ENCODE results near the gene SENP5. TPM values are rescaled to one million over a fixed set of nuclear protein-coding genes. Genes with fewer than 3 reads are reported as not detected.
"Not testable (repeated sequence)": the region's sequence is repeated elsewhere in the genome, so short reads cannot be mapped to it uniquely, and the experiment has no call there.

The SENP5 gene
- total RNA-seq, 1 experiment from 2014 or later, result 27.6 TPM

DNA sequence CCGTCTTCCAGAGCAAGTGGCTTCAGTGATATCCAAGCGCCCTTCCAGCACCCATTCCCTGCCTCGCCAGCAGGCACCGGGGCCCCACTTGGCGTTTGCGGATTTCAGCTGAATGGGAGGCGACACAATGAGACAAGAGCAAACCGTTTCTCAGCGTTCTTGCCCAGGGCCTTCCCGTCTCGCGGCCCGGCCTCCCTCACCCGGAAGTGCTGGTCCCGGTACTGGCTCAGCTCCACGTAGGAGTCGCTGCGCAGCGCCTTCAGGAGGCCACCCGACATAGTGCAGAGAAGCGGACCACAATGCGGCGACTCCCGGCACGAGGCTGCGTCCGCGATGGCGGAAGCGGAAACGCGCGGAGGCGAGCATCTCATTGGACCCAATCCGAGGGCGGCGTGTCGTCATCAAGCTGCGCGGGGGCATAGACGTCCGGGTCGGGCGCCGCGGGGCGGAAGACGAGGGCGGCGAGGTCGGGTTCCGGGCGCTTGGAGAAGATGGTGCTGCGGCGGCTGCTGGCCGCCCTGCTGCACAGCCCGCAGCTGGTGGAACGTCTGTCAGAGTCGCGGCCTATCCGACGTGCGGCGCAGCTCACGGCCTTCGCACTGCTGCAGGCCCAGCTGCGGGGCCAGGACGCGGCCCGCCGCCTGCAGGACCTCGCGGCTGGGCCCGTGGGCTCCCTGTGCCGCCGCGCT is 74.7 kb downstream of the SENP5 start, which contains the start of gene NCBP2 (continued):
- TF ChIP-seq, protein P1, sequence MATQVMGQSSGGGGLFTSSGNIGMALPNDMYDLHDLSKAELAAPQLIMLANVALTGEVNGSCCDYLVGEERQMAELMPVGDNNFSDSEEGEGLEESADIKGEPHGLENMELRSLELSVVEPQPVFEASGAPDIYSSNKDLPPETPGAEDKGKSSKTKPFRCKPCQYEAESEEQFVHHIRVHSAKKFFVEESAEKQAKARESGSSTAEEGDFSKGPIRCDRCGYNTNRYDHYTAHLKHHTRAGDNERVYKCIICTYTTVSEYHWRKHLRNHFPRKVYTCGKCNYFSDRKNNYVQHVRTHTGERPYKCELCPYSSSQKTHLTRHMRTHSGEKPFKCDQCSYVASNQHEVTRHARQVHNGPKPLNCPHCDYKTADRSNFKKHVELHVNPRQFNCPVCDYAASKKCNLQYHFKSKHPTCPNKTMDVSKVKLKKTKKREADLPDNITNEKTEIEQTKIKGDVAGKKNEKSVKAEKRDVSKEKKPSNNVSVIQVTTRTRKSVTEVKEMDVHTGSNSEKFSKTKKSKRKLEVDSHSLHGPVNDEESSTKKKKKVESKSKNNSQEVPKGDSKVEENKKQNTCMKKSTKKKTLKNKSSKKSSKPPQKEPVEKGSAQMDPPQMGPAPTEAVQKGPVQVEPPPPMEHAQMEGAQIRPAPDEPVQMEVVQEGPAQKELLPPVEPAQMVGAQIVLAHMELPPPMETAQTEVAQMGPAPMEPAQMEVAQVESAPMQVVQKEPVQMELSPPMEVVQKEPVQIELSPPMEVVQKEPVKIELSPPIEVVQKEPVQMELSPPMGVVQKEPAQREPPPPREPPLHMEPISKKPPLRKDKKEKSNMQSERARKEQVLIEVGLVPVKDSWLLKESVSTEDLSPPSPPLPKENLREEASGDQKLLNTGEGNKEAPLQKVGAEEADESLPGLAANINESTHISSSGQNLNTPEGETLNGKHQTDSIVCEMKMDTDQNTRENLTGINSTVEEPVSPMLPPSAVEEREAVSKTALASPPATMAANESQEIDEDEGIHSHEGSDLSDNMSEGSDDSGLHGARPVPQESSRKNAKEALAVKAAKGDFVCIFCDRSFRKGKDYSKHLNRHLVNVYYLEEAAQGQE (IDR thresholded peaks at IDR 0.05; ENCODE audit: low read depth), result no peak
- TF ChIP-seq, protein P2, sequence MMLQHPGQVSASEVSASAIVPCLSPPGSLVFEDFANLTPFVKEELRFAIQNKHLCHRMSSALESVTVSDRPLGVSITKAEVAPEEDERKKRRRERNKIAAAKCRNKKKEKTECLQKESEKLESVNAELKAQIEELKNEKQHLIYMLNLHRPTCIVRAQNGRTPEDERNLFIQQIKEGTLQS (IDR thresholded peaks at IDR 0.05), result no peak
- peak; percentile 95 for TF ChIP-seq SRF (IDR thresholded peaks at IDR 0.05; ENCODE audit: low read depth)

- H3K27ac ChIP-seq (ENCODE audit: low read depth, low read length), result peak overlapping the region; percentile 93
- ChIA-PET CTCF (interaction anchor here (0.7 to 1.3 kb wide), 4 partner anchors 15 to 414 kb away, joined by 3 to 7 read pairs (median 4); partner anchors contain the start of gene SENP5), POLR2A (interaction anchor here (0.7 to 1.7 kb wide), 4 partner anchors 8 to 235 kb away, joined by 3 to 4 read pairs (median 4); partner anchors contain the start of gene SENP5), RAD21 (ENCODE audit: low non-redundant PET in 1 of 2, low total read pairs in 2 of 2, uncharacterized antibody in 2 of 2, unreplicated experiment in 2 of 2) (interaction anchor here (1.1 to 1.6 kb wide), 3 partner anchors 27 to 375 kb away, joined by 3 read pairs; partner anchors contain the start of genes FBXO45 (in 1 of the 2) and WDR53 (in 1 of the 2))
- peaks cover 5 to 15% of the 10 kb centered on the region in 2 experiments; a peak in 2 of 4 replicates for H3K4me1 ChIP-seq (ENCODE audit: control insufficient read depth in 1 of 2, insufficient read depth in 2 of 2, low read length in 2 of 2)
- peaks cover 14 to 23% of the 10 kb centered on the region in 2 experiments; a peak in 3 of 4 replicates for H3K36me3 ChIP-seq (ENCODE audit: control insufficient read depth in 1 of 2, insufficient read depth in 2 of 2, low read length in 2 of 2)
- H3K9me3 ChIP-seq (ENCODE audit: control insufficient read depth in 1 of 2, insufficient read depth in 1 of 2, low read depth in 1 of 2, low read length in 2 of 2), result no peaks in the 10 kb centered on the region
- H3K9ac ChIP-seq (ENCODE audit: low read length), result peak overlapping the region; percentile 88
- H3K27me3 ChIP-seq (ENCODE audit: insufficient read depth, low read length), result no peaks in the 10 kb centered on the region
- TF ChIP-seq ZFX (IDR thresholded peaks at IDR 0.05) (peak; percentile 79), ZBTB33 (IDR thresholded peaks at IDR 0.05; ENCODE audit: extremely low read depth, insufficient replicate concordance, low read length) (no peak)
- peaks cover 6% of the 10 kb centered on the region; the same call in 1 of the 2 replicates for H4K20me1 ChIP-seq (ENCODE audit: insufficient read depth)
- peaks cover 65% of the 10 kb centered on the region for H3K79me2 ChIP-seq (ENCODE audit: insufficient read depth, low read length)
- H3K4me3 ChIP-seq (replicated peaks in 1 of 2; ENCODE audit: low read depth in 1 of 2, low read length in 2 of 2), result peak overlapping the region; percentile 72 to 89
- peak; percentile 21 for ATAC-seq
- TSS peak; percentile 77 for BruUV-seq (replicated peaks)
- H2AFZ ChIP-seq (ENCODE audit: low read depth, low read length, poor library complexity, severe bottlenecking), result no peak overlapping the region
- H3K4me2 ChIP-seq (ENCODE audit: low read length), result peak overlapping the region; percentile 93
- intact Hi-C loops (cut with micrococcal nuclease), result no loop called here
- DNase-seq (ENCODE audit: low read depth, low spot score), result no peak
- no peaks in the 10 kb centered on the region for H3K9me2 ChIP-seq (ENCODE audit: insufficient read depth)
Observed at GRCh38 chr3:196942915-196943277, 75.2 kb downstream of the SENP5 start.

DNA sequence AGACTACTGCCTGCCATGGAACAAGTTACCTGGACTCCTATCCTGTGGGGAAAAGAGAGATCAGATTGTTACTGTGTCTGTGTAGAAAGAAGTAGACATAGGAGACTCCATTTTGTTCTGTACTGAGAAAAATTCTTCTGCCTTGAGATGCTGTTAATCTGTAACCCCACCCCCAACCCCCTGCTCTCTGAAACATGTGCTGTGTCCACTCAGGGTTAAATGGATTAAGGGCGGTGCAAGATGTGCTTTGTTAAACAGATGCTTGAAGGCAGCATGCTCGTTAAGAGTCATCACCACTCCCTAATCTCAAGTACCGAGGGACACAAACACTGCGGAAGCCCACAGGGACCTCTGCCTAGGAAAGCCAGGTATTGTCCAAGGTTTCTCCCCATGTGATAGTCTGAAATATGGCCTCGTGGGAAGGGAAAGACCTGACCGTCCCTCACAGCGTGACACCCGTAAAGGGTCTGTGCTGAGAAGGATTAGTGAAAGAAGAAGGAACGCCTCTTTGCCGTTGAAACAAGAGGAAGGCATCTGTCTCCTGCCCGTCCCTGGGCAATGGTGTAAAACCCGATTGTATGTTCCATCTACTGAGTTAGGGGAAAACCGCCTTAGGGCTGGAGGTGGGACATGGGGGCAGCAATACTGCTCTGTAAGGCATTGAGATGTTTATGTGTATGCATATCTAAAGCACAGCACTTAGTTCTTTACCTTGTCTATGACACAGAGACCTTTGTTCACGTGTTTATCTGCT is 76.5 kb downstream of the SENP5 start:
- H3K27ac ChIP-seq (ENCODE audit: low read depth, low read length); H4K20me1 ChIP-seq (ENCODE audit: insufficient read depth); POLR2A ChIA-PET; H2AFZ ChIP-seq (ENCODE audit: low read depth, low read length, poor library complexity, severe bottlenecking); BruUV-seq (replicated peaks); DNase-seq (ENCODE audit: low read depth, low spot score); CTCF ChIA-PET; H3K27me3 ChIP-seq (ENCODE audit: insufficient read depth, low read length); ATAC-seq; H3K9me2 ChIP-seq (ENCODE audit: insufficient read depth); RAD21 ChIA-PET (ENCODE audit: low non-redundant PET in 1 of 2, low total read pairs in 2 of 2, uncharacterized antibody in 2 of 2, unreplicated experiment in 2 of 2); intact Hi-C loops (cut with micrococcal nuclease); H3K9me3 ChIP-seq (ENCODE audit: control insufficient read depth in 1 of 2, insufficient read depth in 1 of 2, low read depth in 1 of 2, low read length in 2 of 2): not testable (repeated sequence)
- Histone ChIP-seq H3K9ac (ENCODE audit: low read length) (peak overlapping the region; percentile 88; the same call in 1 of the 2 replicates), H3K4me2 (ENCODE audit: low read length) (peak overlapping the region; percentile 93), H3K79me2 (ENCODE audit: insufficient read depth, low read length) (peaks cover 52% of the 10 kb centered on the region), H3K4me3 (replicated peaks in 1 of 2; ENCODE audit: low read depth in 1 of 2, low read length in 2 of 2) (peak overlapping the region; percentile 72 to 89), H3K4me1 (ENCODE audit: control insufficient read depth in 1 of 2, insufficient read depth in 2 of 2, low read length in 2 of 2) (peaks cover 5 to 15% of the 10 kb centered on the region in 2 experiments; a peak in 2 of 4 replicates), H3K36me3 (ENCODE audit: control insufficient read depth in 1 of 2, insufficient read depth in 2 of 2, low read length in 2 of 2) (peaks cover 1 to 11% of the 10 kb centered on the region in 2 experiments; a peak in 3 of 4 replicates)

Data from HCT116 (cell line).